SU-DHL-6 (cell line): ENCODE results near the gene IP6K3.

Experiments used
- EZH2phosphoT487 ChIP-seq: fragments of 200-600 bp; sonication (generic), shearing (Covaris generic); conservative IDR thresholded peaks from 2 replicates; pipeline ENCODE4 v1.6.1; 2018; ENCODE audit warnings: mild to moderate bottlenecking, antibody characterized with exemption, low read length, moderate library complexity, mixed read lengths
- TF ChIP-seq, protein P1 (sequence below): fragments of 200-600 bp; sonication (generic); IDR thresholded peaks from one replicate; pipeline ENCODE4 v1.5.1; 2017; ENCODE audit warnings: antibody characterized with exemption, mild to moderate bottlenecking, low read length, moderate library complexity; ENCODE audit not compliant: insufficient read depth, poor library complexity, severe bottlenecking

DNA sequence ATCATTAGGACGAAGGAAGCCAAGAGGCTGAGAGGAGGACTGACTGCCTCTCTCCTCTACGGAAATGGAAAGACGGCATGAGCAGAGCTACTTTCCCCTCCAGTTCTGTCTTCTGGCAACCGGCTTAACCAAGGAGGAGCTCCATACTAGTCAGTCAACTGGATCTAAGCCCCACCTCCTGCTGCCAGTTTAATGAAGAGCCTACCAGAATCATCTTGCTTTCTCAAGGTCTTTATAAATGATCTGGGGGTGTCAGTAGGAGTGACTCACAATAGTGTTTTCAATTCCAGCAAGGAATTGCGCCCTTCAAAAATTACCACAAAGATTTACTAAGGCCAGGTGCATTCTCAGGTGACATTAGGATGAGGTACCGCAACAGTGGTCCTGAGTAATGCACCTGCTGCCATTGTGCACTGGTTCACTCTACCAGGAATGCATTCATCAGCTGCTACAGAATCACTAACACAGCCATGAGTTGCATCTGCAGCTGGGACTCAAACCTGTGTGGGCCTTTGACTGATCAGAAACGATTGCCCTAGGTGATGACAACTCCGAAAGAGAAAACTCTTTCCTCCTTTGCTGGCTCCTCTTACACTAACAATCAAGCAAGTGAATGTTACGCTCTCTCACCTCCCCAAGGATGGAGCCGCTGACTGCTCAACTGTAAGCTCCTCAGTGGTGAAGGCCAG is 38.0 kb downstream of the IP6K3 start:
- TF ChIP-seq, protein P1, sequence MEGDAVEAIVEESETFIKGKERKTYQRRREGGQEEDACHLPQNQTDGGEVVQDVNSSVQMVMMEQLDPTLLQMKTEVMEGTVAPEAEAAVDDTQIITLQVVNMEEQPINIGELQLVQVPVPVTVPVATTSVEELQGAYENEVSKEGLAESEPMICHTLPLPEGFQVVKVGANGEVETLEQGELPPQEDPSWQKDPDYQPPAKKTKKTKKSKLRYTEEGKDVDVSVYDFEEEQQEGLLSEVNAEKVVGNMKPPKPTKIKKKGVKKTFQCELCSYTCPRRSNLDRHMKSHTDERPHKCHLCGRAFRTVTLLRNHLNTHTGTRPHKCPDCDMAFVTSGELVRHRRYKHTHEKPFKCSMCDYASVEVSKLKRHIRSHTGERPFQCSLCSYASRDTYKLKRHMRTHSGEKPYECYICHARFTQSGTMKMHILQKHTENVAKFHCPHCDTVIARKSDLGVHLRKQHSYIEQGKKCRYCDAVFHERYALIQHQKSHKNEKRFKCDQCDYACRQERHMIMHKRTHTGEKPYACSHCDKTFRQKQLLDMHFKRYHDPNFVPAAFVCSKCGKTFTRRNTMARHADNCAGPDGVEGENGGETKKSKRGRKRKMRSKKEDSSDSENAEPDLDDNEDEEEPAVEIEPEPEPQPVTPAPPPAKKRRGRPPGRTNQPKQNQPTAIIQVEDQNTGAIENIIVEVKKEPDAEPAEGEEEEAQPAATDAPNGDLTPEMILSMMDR: no peak
- TF ChIP-seq EZH2phosphoT487: no peak
